Tibial nerve (tissue), 4 donors: ENCODE measurements around the gene SAMSN1. TPM values are rescaled to one million over a fixed set of nuclear protein-coding genes. Genes with fewer than 3 reads are reported as not detected.

Experiments
- DNase-seq, 2 donors: peaks; one replicate each; pipeline ENCODE4 v3.0.0-alpha.2; 2019; ENCODE audit warnings: low spot score in 2 of 2
- H3K27ac ChIP-seq, 4 donors: fragments of 200-600 bp; sonication (generic) in 3 of 4; one replicate each; pipeline ENCODE4 v1.5.1; 2017 to 2019; ENCODE audit warnings: mild to moderate bottlenecking in 1 of 4
- H3K27me3 ChIP-seq, 2 donors: fragments of 200-600 bp; sonication (generic) in 1 of 2; one replicate each; pipeline versions ENCODE4 v1.5.1 to v1.6.0; 2017 to 2019
- H3K36me3 ChIP-seq, 3 donors: fragments of 200-600 bp; sonication (generic); one replicate each; pipeline ENCODE4 v1.5.1; 2018 to 2019
- H3K4me1 ChIP-seq, 4 donors: fragments of 200-600 bp; sonication (generic) in 3 of 4; one replicate each; pipeline ENCODE4 v1.5.1; 2017 to 2019
- H3K4me3 ChIP-seq, 4 donors: fragments of 200-600 bp; sonication (generic) in 3 of 4; one replicate each; pipeline ENCODE4 v1.5.1; 2017 to 2019; ENCODE audit warnings: mild to moderate bottlenecking in 1 of 4, moderate library complexity in 1 of 4
- H3K9me3 ChIP-seq, 4 donors: fragments of 200-600 bp; sonication (generic) in 3 of 4; one replicate each; pipeline ENCODE4 v1.5.1; 2017 to 2019
- CTCF ChIP-seq, 5 experiments: fragments of 200-600 bp in 3 of 5; fragments of 450-650 bp in 2 of 5; sonication (generic) in 3 of 5; IDR thresholded peaks; one replicate each; pipeline ENCODE4 v1.5.1; 2016 to 2019; ENCODE audit warnings: antibody characterized with exemption in 5 of 5, mild to moderate bottlenecking in 3 of 5, moderate library complexity in 2 of 5
- EP300 ChIP-seq, 2 donors: sonication (generic); formaldehyde crosslinking; IDR thresholded peaks; one replicate each; pipeline ENCODE4 v1.6.1; 2017; ENCODE audit warnings: antibody characterized with exemption in 2 of 2, mild to moderate bottlenecking in 1 of 2
- POLR2A ChIP-seq, 2 donors: fragments of 450-650 bp; IDR thresholded peaks; one replicate each; pipeline ENCODE4 v1.6.1; 2017; ENCODE audit warnings: antibody characterized with exemption in 2 of 2, mild to moderate bottlenecking in 2 of 2, moderate library complexity in 2 of 2
- WGBS, 2 donors: methylation state at CpG; one replicate each; pipeline ENCODE4 v1.1.5; 2018; 5-methylcytosine and 5-hydroxymethylcytosine counted together
- total RNA-seq, 4 donors: library from RNA; depleted of rRNA; stranded (reverse); fragments of >200 nt; gene quantifications; one replicate each; pipeline ENCODE4 v1.1.0, GENCODE V29; 2016

SAMSN1 gene
- total RNA-seq, 4 donors from 2014 or later = 2.9 to 13.5 (median 7.6) TPM

GRCh38 chr21:14477841-14478240, 68.3 kb downstream of the SAMSN1 start:
- DNase-seq = no peak
- no peaks in the 10 kb centered on the region for H3K27me3 ChIP-seq
- no peak overlapping the region for H3K4me3 ChIP-seq
- peaks cover 0 to 9% (median 0%) of the 10 kb centered on the region in 4 donors for H3K4me1 ChIP-seq
- WGBS, 2 donors = 46 to 51% methylated on average over 1 of the region's 1 CpG
- no peaks in the 10 kb centered on the region for H3K9me3 ChIP-seq
- TF ChIP-seq POLR2A (IDR thresholded peaks at IDR 0.05) (no peak), EP300 (IDR thresholded peaks at IDR 0.05) (no peak), CTCF (IDR thresholded peaks at IDR 0.05) (no peak)
- no peaks in the 10 kb centered on the region for H3K36me3 ChIP-seq
- H3K27ac ChIP-seq = no peak overlapping the region

GRCh38 chr21:14477133-14477532, 69.0 kb downstream of the SAMSN1 start:
- no peak for DNase-seq
- 78 to 87% methylated on average over 2 of the region's 2 CpGs for WGBS, 2 donors
- no peaks in the 10 kb centered on the region for H3K9me3 ChIP-seq

GRCh38 chr21:14474995-14475394, 71.1 kb downstream of the SAMSN1 start:
- no peak for TF ChIP-seq CTCF (IDR thresholded peaks at IDR 0.05)
- TF ChIP-seq EP300 (IDR thresholded peaks at IDR 0.05) = no peak
- no peak for TF ChIP-seq POLR2A (IDR thresholded peaks at IDR 0.05)
- H3K27ac ChIP-seq = no peak overlapping the region
- no peaks in the 10 kb centered on the region for H3K27me3 ChIP-seq
- H3K4me1 ChIP-seq = peaks cover 0 to 9% (median 0%) of the 10 kb centered on the region in 4 donors
- no peak for DNase-seq
- no peaks in the 10 kb centered on the region for H3K9me3 ChIP-seq
- no peak overlapping the region for H3K4me3 ChIP-seq
- no peaks in the 10 kb centered on the region for H3K36me3 ChIP-seq

More at GRCh38 chr21:14477133-14477532, 69.0 kb downstream of the SAMSN1 start:
- Histone ChIP-seq H3K4me1 (peaks cover 0 to 9% (median 0%) of the 10 kb centered on the region in 4 donors), H3K36me3 (no peaks in the 10 kb centered on the region), H3K4me3 (no peak overlapping the region), H3K27me3 (no peaks in the 10 kb centered on the region), H3K27ac (no peak overlapping the region)
- TF ChIP-seq POLR2A (IDR thresholded peaks at IDR 0.05) (no peak), EP300 (IDR thresholded peaks at IDR 0.05) (no peak), CTCF (IDR thresholded peaks at IDR 0.05) (no peak)

GRCh38 chr21:14469641-14470040, 76.5 kb downstream of the SAMSN1 start:
- no peaks in the 10 kb centered on the region for H3K4me1 ChIP-seq
- no peak overlapping the region for H3K27ac ChIP-seq
- H3K36me3 ChIP-seq = no peaks in the 10 kb centered on the region
- no peak overlapping the region for H3K4me3 ChIP-seq
- DNase-seq = no peak
- TF ChIP-seq CTCF (IDR thresholded peaks at IDR 0.05) = no peak
- TF ChIP-seq POLR2A (IDR thresholded peaks at IDR 0.05) = no peak
- TF ChIP-seq EP300 (IDR thresholded peaks at IDR 0.05) = no peak
- no peaks in the 10 kb centered on the region for H3K9me3 ChIP-seq
- no peaks in the 10 kb centered on the region for H3K27me3 ChIP-seq
- WGBS, 2 donors = 77 to 89% methylated on average over 4 of the region's 4 CpGs

- H3K27ac ChIP-seq = no peak overlapping the region
- no peaks in the 10 kb centered on the region for H3K27me3 ChIP-seq
- TF ChIP-seq CTCF (IDR thresholded peaks at IDR 0.05) (no peak), POLR2A (IDR thresholded peaks at IDR 0.05) (no peak), EP300 (IDR thresholded peaks at IDR 0.05) (no peak)
- no peaks in the 10 kb centered on the region for H3K4me1 ChIP-seq
- no peaks in the 10 kb centered on the region for H3K36me3 ChIP-seq
- no peak overlapping the region for H3K4me3 ChIP-seq
- WGBS, 2 donors = 27% methylated on average over 1 of the region's 1 CpG
- DNase-seq = no peak
- no peaks in the 10 kb centered on the region for H3K9me3 ChIP-seq
Observed at GRCh38 chr21:14466715-14467114, 79.4 kb downstream of the SAMSN1 start.
